ENCODE measurements around the gene CDHR3. TPM values are rescaled to one million over a fixed set of nuclear protein-coding genes. Genes with fewer than 3 reads are reported as not detected.

The CDHR3 gene
- total and polyA plus RNA-seq, 2 donors (not counting 1 experiment from before 2014, with no cell fraction given) = 5.1 to 9.4 TPM

GRCh38 chr7:106033735-106034134 lies 70.7 kb downstream of the CDHR3 start:
- H3K9ac ChIP-seq (ENCODE audit: insufficient read depth, low read length) = no peak overlapping the region
- no peaks in the 10 kb centered on the region for H3K27me3 ChIP-seq (ENCODE audit: control insufficient read depth, insufficient read depth, low read length)
- H3K9me3 ChIP-seq (ENCODE audit: control insufficient read depth, insufficient read depth, low read depth, low read length) = no peaks in the 10 kb centered on the region
- no peaks in the 10 kb centered on the region for H4K20me1 ChIP-seq (ENCODE audit: control insufficient read depth, extremely low read depth, insufficient read depth, low read length)
- no peaks in the 10 kb centered on the region for H3K4me1 ChIP-seq (ENCODE audit: control insufficient read depth, extremely low read depth, insufficient read depth, low read length)
- no peak overlapping the region for H3K4me2 ChIP-seq (ENCODE audit: extremely low read depth, insufficient read depth, low read length)
- no peak overlapping the region for H2AFZ ChIP-seq (ENCODE audit: low read length)
- H3K36me3 ChIP-seq (ENCODE audit: control insufficient read depth, insufficient read depth, low read length) = no peaks in the 10 kb centered on the region
- H3K27ac ChIP-seq (ENCODE audit: insufficient read depth, low read length) = no peak overlapping the region
- no peak for DNase-seq (ENCODE audit: low read depth in 2 of 2)
- no peak overlapping the region for H3K4me3 ChIP-seq (replicated peaks in 1 of 4; ENCODE audit: control extremely low read depth in 1 of 4, insufficient read depth in 1 of 4, low read depth in 3 of 4, low read length in 4 of 4)
- H3K79me2 ChIP-seq (ENCODE audit: control insufficient read depth, insufficient read depth, low read length) = no peaks in the 10 kb centered on the region
- no peak for TF ChIP-seq CTCF (conservative IDR thresholded peaks at IDR 0.05 in 1 of 2, IDR thresholded peaks at IDR 0.05 in 1 of 2; ENCODE audit: low read depth in 1 of 2, low read length in 2 of 2)
- no peak for TF ChIP-seq EZH2 (IDR thresholded peaks at IDR 0.05; ENCODE audit: low read length, missing control alignments)

- H3K27me3 ChIP-seq (ENCODE audit: control insufficient read depth, insufficient read depth, low read length) = no peaks in the 10 kb centered on the region
- H3K9me3 ChIP-seq (ENCODE audit: control insufficient read depth, insufficient read depth, low read depth, low read length) = no peaks in the 10 kb centered on the region
- no peak for TF ChIP-seq EZH2 (IDR thresholded peaks at IDR 0.05; ENCODE audit: low read length, missing control alignments)
- TF ChIP-seq CTCF (conservative IDR thresholded peaks at IDR 0.05 in 1 of 2, IDR thresholded peaks at IDR 0.05 in 1 of 2; ENCODE audit: low read depth in 1 of 2, low read length in 2 of 2) = no peak
- no peak overlapping the region for H2AFZ ChIP-seq (ENCODE audit: low read length)
- H3K4me3 ChIP-seq (replicated peaks in 1 of 4; ENCODE audit: control extremely low read depth in 1 of 4, insufficient read depth in 1 of 4, low read depth in 3 of 4, low read length in 4 of 4) = no peak overlapping the region
- H3K4me2 ChIP-seq (ENCODE audit: extremely low read depth, insufficient read depth, low read length) = no peak overlapping the region
- no peaks in the 10 kb centered on the region for H3K36me3 ChIP-seq (ENCODE audit: control insufficient read depth, insufficient read depth, low read length)
- H4K20me1 ChIP-seq (ENCODE audit: control insufficient read depth, extremely low read depth, insufficient read depth, low read length) = no peaks in the 10 kb centered on the region
- DNase-seq (ENCODE audit: low read depth in 2 of 2) = no peak
- H3K27ac ChIP-seq (ENCODE audit: insufficient read depth, low read length) = no peak overlapping the region
- no peak overlapping the region for H3K9ac ChIP-seq (ENCODE audit: insufficient read depth, low read length)
- peaks cover 3% of the 10 kb centered on the region for H3K4me1 ChIP-seq (ENCODE audit: control insufficient read depth, extremely low read depth, insufficient read depth, low read length)
- H3K79me2 ChIP-seq (ENCODE audit: control insufficient read depth, insufficient read depth, low read length) = no peaks in the 10 kb centered on the region
These were observed 71.3 kb downstream of the CDHR3 start for GRCh38 chr7:106034383-106034782.

- H3K36me3 ChIP-seq (ENCODE audit: control insufficient read depth, insufficient read depth, low read length) = no peaks in the 10 kb centered on the region
- H2AFZ ChIP-seq (ENCODE audit: low read length) = no peak overlapping the region
- H3K9me3 ChIP-seq (ENCODE audit: control insufficient read depth, insufficient read depth, low read depth, low read length) = no peaks in the 10 kb centered on the region
- no peak for DNase-seq (ENCODE audit: low read depth in 2 of 2)
- no peaks in the 10 kb centered on the region for H3K79me2 ChIP-seq (ENCODE audit: control insufficient read depth, insufficient read depth, low read length)
- no peak overlapping the region for H3K4me2 ChIP-seq (ENCODE audit: extremely low read depth, insufficient read depth, low read length)
- no peak overlapping the region for H3K27ac ChIP-seq (ENCODE audit: insufficient read depth, low read length)
- H4K20me1 ChIP-seq (ENCODE audit: control insufficient read depth, extremely low read depth, insufficient read depth, low read length) = no peaks in the 10 kb centered on the region
- no peak overlapping the region for H3K9ac ChIP-seq (ENCODE audit: insufficient read depth, low read length)
- H3K4me3 ChIP-seq (replicated peaks in 1 of 4; ENCODE audit: control extremely low read depth in 1 of 4, insufficient read depth in 1 of 4, low read depth in 3 of 4, low read length in 4 of 4) = no peak overlapping the region
- TF ChIP-seq EZH2 (IDR thresholded peaks at IDR 0.05; ENCODE audit: low read length, missing control alignments) (no peak), CTCF (conservative IDR thresholded peaks at IDR 0.05 in 1 of 2, IDR thresholded peaks at IDR 0.05 in 1 of 2; ENCODE audit: low read depth in 1 of 2, low read length in 2 of 2) (no peak)
- peaks cover 11% of the 10 kb centered on the region for H3K4me1 ChIP-seq (ENCODE audit: control insufficient read depth, extremely low read depth, insufficient read depth, low read length)
- no peaks in the 10 kb centered on the region for H3K27me3 ChIP-seq (ENCODE audit: control insufficient read depth, insufficient read depth, low read length)
These were observed 72.5 kb downstream of the CDHR3 start for GRCh38 chr7:106035568-106035967.

All from fibroblast of lung (primary cell).